Neural progenitor cell (in vitro differentiated cells): Measurements from ENCODE around the gene MYO10. TPM values are rescaled to one million over a fixed set of nuclear protein-coding genes. Genes with fewer than 3 reads are reported as not detected.

Source experiments
- DNase-seq: peaks from one replicate; pipeline ENCODE4 v3.0.0-alpha.2; 2016; ENCODE audit warnings: low spot score
- H2AFZ ChIP-seq: fragments of 200-600 bp; sonication (generic); replicated peaks from 2 replicates; pipeline ENCODE4 v1.6.1; 2016; ENCODE audit warnings: antibody characterized with exemption
- H3F3A ChIP-seq: fragments of 200-600 bp; sonication (generic); 2 replicates; pipeline ENCODE4 v1.6.1; 2016; ENCODE audit warnings: antibody characterized with exemption, low read depth
- H3K27ac ChIP-seq: fragments of 200-600 bp; sonication (generic); 2 replicates; pipeline ENCODE4 v1.5.1; 2016; ENCODE audit warnings: mild to moderate bottlenecking
- H3K27me3 ChIP-seq: fragments of 200-600 bp; sonication (generic); 2 replicates; pipeline ENCODE4 v1.6.1; 2016; ENCODE audit warnings: mild to moderate bottlenecking, moderate library complexity
- H3K36me3 ChIP-seq: fragments of 200-600 bp; sonication (generic); 2 replicates; pipeline ENCODE4 v1.5.1; 2016
- H3K4me1 ChIP-seq: fragments of 200-600 bp; sonication (generic); 2 replicates; pipeline ENCODE4 v1.6.1; 2016; ENCODE audit warnings: mixed run types
- H3K4me2 ChIP-seq: fragments of 200-600 bp; sonication (generic); 2 replicates; pipeline ENCODE4 v1.6.1; 2016
- H3K4me3 ChIP-seq: fragments of 200-600 bp; sonication (generic); 2 replicates; pipeline ENCODE4 v1.5.1; 2016
- H3K79me2 ChIP-seq: fragments of 200-600 bp; sonication (generic); 2 replicates; pipeline ENCODE4 v1.6.1; 2016; ENCODE audit warnings: low read depth
- H3K9ac ChIP-seq: fragments of 200-600 bp; sonication (generic); 2 replicates; pipeline ENCODE4 v1.6.1; 2016
- H3K9me3 ChIP-seq: fragments of 200-600 bp; sonication (generic); 2 replicates; pipeline ENCODE4 v1.5.1; 2016; ENCODE audit warnings: low read depth
- H4K20me1 ChIP-seq: fragments of 200-600 bp; sonication (generic); 2 replicates; pipeline ENCODE4 v1.6.1; 2016; ENCODE audit warnings: low read depth
- H3K27ac Mint-ChIP-seq: 3 replicates; pipeline ENCODE4 v1.8.0; 2021; ENCODE audit warnings: mixed read lengths
- H3K27me3 Mint-ChIP-seq: 2 replicates; pipeline ENCODE4 v1.8.0; 2022; ENCODE audit warnings: low read depth, mild to moderate bottlenecking, inconsistent platforms, moderate library complexity, mixed read lengths; ENCODE audit not compliant: insufficient read depth
- H3K36me3 Mint-ChIP-seq: 3 replicates; pipeline ENCODE4 v1.8.0; 2021; ENCODE audit warnings: mixed read lengths
- H3K4me1 Mint-ChIP-seq: 3 replicates; pipeline ENCODE4 v1.8.0; 2021; ENCODE audit warnings: mixed read lengths
- H3K4me3 Mint-ChIP-seq: 3 replicates; pipeline ENCODE4 v1.8.0; 2021; ENCODE audit warnings: mild to moderate bottlenecking, moderate library complexity, mixed read lengths
- H3K9me3 Mint-ChIP-seq: 3 replicates; pipeline ENCODE4 v1.8.0; 2020; ENCODE audit warnings: mixed read lengths
- EZH2 ChIP-seq: fragments of 200-600 bp; sonication (generic); IDR thresholded peaks from 2 replicates; pipeline ENCODE4 v1.6.1; 2017; ENCODE audit warnings: antibody characterized with exemption, mild to moderate bottlenecking, moderate library complexity
- EZH2phosphoT487 ChIP-seq: fragments of 200-600 bp; sonication (generic); IDR thresholded peaks from 2 replicates; pipeline ENCODE4 v1.6.1; 2017; ENCODE audit warnings: antibody characterized with exemption
- total RNA-seq: library from RNA; depleted of rRNA; stranded (reverse); fragments of >200 nt; gene quantifications from 2 replicates; pipeline ENCODE4 v1.2.3, GENCODE V29; 2015; ENCODE audit warnings: low replicate concordance
- TF ChIP-seq, protein P1 (sequence below): fragments of 200-600 bp; sonication (generic); IDR thresholded peaks from 2 replicates; pipeline ENCODE4 v1.5.1; 2017; ENCODE audit warnings: antibody characterized with exemption, mild to moderate bottlenecking

MYO10 gene
- total RNA-seq, 1 donor from 2014 or later: 39.1 TPM

- peaks cover 30% of the 10 kb centered on the region for H4K20me1 ChIP-seq
- H3K4me2 ChIP-seq: no peak overlapping the region
- H3F3A ChIP-seq: no peaks in the 10 kb centered on the region
- H3K4me1 ChIP-seq: no peaks in the 10 kb centered on the region
- H3K27ac ChIP-seq: no peak overlapping the region
- H2AFZ ChIP-seq: no peak overlapping the region
- H3K4me1 Mint-ChIP-seq: peaks cover 6% of the 10 kb centered on the region
- TF ChIP-seq EZH2phosphoT487 (no peak), EZH2 (no peak)
- TF ChIP-seq, protein P1, sequence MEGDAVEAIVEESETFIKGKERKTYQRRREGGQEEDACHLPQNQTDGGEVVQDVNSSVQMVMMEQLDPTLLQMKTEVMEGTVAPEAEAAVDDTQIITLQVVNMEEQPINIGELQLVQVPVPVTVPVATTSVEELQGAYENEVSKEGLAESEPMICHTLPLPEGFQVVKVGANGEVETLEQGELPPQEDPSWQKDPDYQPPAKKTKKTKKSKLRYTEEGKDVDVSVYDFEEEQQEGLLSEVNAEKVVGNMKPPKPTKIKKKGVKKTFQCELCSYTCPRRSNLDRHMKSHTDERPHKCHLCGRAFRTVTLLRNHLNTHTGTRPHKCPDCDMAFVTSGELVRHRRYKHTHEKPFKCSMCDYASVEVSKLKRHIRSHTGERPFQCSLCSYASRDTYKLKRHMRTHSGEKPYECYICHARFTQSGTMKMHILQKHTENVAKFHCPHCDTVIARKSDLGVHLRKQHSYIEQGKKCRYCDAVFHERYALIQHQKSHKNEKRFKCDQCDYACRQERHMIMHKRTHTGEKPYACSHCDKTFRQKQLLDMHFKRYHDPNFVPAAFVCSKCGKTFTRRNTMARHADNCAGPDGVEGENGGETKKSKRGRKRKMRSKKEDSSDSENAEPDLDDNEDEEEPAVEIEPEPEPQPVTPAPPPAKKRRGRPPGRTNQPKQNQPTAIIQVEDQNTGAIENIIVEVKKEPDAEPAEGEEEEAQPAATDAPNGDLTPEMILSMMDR: no peak
- no peak overlapping the region for H3K9ac ChIP-seq
- peaks cover 5% of the 10 kb centered on the region for H3K27me3 Mint-ChIP-seq
- no peak overlapping the region for H3K4me3 ChIP-seq
- no peaks in the 10 kb centered on the region for H3K27me3 ChIP-seq
- H3K36me3 Mint-ChIP-seq: peaks cover 10% of the 10 kb centered on the region
- H3K9me3 Mint-ChIP-seq: peaks cover 5% of the 10 kb centered on the region
- no peak overlapping the region for H3K27ac Mint-ChIP-seq
- H3K79me2 ChIP-seq: peaks cover 95% of the 10 kb centered on the region
- no peaks in the 10 kb centered on the region for H3K36me3 ChIP-seq
- no peaks in the 10 kb centered on the region for H3K9me3 ChIP-seq
- H3K4me3 Mint-ChIP-seq: no peak overlapping the region
- no peak for DNase-seq
Measured at GRCh38 chr5:16922430-16922829, 13.7 kb downstream of the MYO10 start.

GRCh38 chr5:16921211-16921610 lies 14.9 kb downstream of the MYO10 start:
- no peak overlapping the region for H3K9ac ChIP-seq
- H3K27ac ChIP-seq: no peak overlapping the region
- Mint-ChIP-seq H3K27me3 (peaks cover 3% of the 10 kb centered on the region), H3K36me3 (peaks cover 11% of the 10 kb centered on the region), H3K27ac (no peak overlapping the region), H3K9me3 (peaks cover 5% of the 10 kb centered on the region), H3K4me1 (peaks cover 8% of the 10 kb centered on the region), H3K4me3 (no peak overlapping the region)
- H3F3A ChIP-seq: no peaks in the 10 kb centered on the region
- H3K36me3 ChIP-seq: no peaks in the 10 kb centered on the region
- no peaks in the 10 kb centered on the region for H3K27me3 ChIP-seq
- no peak for TF ChIP-seq EZH2
- TF ChIP-seq, protein P1: no peak
- no peak for TF ChIP-seq EZH2phosphoT487
- H4K20me1 ChIP-seq: peaks cover 32% of the 10 kb centered on the region
- H3K79me2 ChIP-seq: peaks cover 95% of the 10 kb centered on the region
- H3K9me3 ChIP-seq: no peaks in the 10 kb centered on the region
- no peak overlapping the region for H3K4me2 ChIP-seq
- no peaks in the 10 kb centered on the region for H3K4me1 ChIP-seq
- no peak overlapping the region for H2AFZ ChIP-seq
- no peak overlapping the region for H3K4me3 ChIP-seq
- no peak for DNase-seq

DNA sequence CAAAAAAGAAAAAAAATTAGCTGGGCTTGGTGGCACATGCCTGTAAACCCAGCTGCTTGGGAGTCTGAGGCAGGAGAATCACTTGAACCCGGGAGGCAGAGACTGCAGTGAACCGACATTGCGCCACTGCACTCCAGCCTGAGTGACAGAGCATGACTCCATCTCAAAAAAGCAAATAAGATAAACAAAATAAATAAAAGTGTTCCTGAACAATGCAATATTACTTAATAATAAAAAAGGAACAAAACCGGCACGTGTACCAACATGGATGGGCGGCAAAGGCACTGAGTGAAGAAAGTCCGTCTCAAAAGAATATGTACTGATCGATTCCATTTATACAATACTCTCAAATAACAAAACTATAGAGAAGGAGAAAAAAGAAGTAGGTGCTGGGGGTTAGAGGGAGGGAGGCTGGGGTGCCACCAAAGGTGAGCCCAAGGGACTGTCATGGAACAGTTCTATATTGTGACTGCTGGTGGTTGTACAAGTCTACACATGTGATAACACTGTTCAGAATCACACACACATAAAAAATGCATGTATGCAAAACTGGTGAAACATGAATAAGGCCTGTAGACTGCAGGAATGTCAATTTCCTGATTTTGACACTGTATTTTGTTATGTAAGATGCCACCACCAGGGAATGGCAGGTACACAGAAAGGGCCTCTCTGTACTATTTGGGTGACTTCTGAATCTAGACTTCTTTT lies 15.8 kb downstream of the MYO10 start:
- Mint-ChIP-seq H3K27ac (no peak overlapping the region), H3K27me3 (peaks cover 2% of the 10 kb centered on the region), H3K4me1 (peaks cover 8% of the 10 kb centered on the region), H3K36me3 (peaks cover 17% of the 10 kb centered on the region), H3K9me3 (peaks cover 8% of the 10 kb centered on the region), H3K4me3 (no peak overlapping the region)
- H3K9ac ChIP-seq: no peak overlapping the region
- TF ChIP-seq EZH2 (no peak), EZH2phosphoT487 (no peak)
- TF ChIP-seq, protein P1: no peak
- no peaks in the 10 kb centered on the region for H3K27me3 ChIP-seq
- H3K4me2 ChIP-seq: no peak overlapping the region
- H3K79me2 ChIP-seq: peaks cover 95% of the 10 kb centered on the region
- H3K9me3 ChIP-seq: no peaks in the 10 kb centered on the region
- no peak overlapping the region for H3K27ac ChIP-seq
- no peak overlapping the region for H3K4me3 ChIP-seq
- H2AFZ ChIP-seq: no peak overlapping the region
- no peaks in the 10 kb centered on the region for H3K36me3 ChIP-seq
- DNase-seq: no peak
- no peaks in the 10 kb centered on the region for H3K4me1 ChIP-seq
- peaks cover 32% of the 10 kb centered on the region for H4K20me1 ChIP-seq
- no peaks in the 10 kb centered on the region for H3F3A ChIP-seq
